ENCODE results near the gene SLCO1B3.

DNA sequence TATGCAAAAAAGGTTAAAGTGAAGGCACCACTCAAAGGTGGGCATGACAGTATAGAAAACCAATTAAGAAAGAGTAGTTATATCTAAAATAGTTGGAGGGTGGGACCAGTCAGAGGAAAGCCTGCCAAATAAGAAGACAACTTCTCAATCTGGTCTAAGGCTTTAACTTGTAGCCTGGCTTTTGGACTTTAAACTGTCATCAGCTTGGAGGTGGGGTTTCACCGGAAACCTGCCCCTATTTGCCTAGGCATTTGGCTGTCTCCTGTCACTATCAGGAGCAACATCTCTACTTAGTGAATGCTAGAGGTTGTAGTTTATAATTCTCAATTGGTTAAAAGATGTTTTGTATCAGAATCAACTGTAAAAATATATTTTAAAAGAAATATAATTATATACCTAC lies 107.3 kb downstream of the SLCO1B3 start:
- TF ChIP-seq, protein P1, sequence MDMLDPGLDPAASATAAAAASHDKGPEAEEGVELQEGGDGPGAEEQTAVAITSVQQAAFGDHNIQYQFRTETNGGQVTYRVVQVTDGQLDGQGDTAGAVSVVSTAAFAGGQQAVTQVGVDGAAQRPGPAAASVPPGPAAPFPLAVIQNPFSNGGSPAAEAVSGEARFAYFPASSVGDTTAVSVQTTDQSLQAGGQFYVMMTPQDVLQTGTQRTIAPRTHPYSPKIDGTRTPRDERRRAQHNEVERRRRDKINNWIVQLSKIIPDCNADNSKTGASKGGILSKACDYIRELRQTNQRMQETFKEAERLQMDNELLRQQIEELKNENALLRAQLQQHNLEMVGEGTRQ (IDR thresholded peaks at IDR 0.05; ENCODE audit: low read depth, low read length): no peak
- TF ChIP-seq POLR2A (IDR thresholded peaks at IDR 0.05; ENCODE audit: low read depth, low read length): no peak
- TF ChIP-seq, protein P2, sequence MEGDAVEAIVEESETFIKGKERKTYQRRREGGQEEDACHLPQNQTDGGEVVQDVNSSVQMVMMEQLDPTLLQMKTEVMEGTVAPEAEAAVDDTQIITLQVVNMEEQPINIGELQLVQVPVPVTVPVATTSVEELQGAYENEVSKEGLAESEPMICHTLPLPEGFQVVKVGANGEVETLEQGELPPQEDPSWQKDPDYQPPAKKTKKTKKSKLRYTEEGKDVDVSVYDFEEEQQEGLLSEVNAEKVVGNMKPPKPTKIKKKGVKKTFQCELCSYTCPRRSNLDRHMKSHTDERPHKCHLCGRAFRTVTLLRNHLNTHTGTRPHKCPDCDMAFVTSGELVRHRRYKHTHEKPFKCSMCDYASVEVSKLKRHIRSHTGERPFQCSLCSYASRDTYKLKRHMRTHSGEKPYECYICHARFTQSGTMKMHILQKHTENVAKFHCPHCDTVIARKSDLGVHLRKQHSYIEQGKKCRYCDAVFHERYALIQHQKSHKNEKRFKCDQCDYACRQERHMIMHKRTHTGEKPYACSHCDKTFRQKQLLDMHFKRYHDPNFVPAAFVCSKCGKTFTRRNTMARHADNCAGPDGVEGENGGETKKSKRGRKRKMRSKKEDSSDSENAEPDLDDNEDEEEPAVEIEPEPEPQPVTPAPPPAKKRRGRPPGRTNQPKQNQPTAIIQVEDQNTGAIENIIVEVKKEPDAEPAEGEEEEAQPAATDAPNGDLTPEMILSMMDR (conservative IDR thresholded peaks at IDR 0.05; ENCODE audit: low read depth, low read length): no peak
- no peak for TF ChIP-seq BHLHE40 (IDR thresholded peaks at IDR 0.05; ENCODE audit: low read depth, low read length)
- no peak for TF ChIP-seq RCOR1 (IDR thresholded peaks at IDR 0.05; ENCODE audit: insufficient replicate concordance, low read length)
- no peak for TF ChIP-seq NFE2L2 (IDR thresholded peaks at IDR 0.05; ENCODE audit: low read depth, low read length)
- TF ChIP-seq CEBPB (IDR thresholded peaks at IDR 0.05; ENCODE audit: low read depth, low read length): no peak
